Measurements from ENCODE around the gene OSGIN1. TPM values are rescaled to one million over a fixed set of nuclear protein-coding genes. Genes with fewer than 3 reads are reported as not detected.

Gene OSGIN1
- total RNA-seq, 4 donors from 2014 or later = 0.77 to 5.4 (median 1.2) TPM; not detected in 1

- no peak for DNase-seq
- Histone ChIP-seq H3K36me3 (no peaks in the 10 kb centered on the region), H3K4me1 (no peaks in the 10 kb centered on the region), H3K27ac (no peak overlapping the region), H3K4me3 (no peak overlapping the region), H3K27me3 (no peaks in the 10 kb centered on the region), H3K9me3 (no peaks in the 10 kb centered on the region)
- TF ChIP-seq CTCF (IDR thresholded peaks at IDR 0.05) = no peak
- no peak for TF ChIP-seq POLR2A (IDR thresholded peaks at IDR 0.05)
- intact Hi-C loops (cut with DNase I; ENCODE audit: low total_unique reads) = no loop called here
Observed at GRCh38 chr16:84014570-84015327, 61.7 kb downstream of the OSGIN1 start.

GRCh38 chr16:84015399-84015798 lies 62.4 kb downstream of the OSGIN1 start:
- no peaks in the 10 kb centered on the region for H3K27me3 ChIP-seq
- no peak overlapping the region for H3K27ac ChIP-seq
- no peaks in the 10 kb centered on the region for H3K36me3 ChIP-seq
- no peak for DNase-seq
- TF ChIP-seq CTCF (IDR thresholded peaks at IDR 0.05) (no peak), POLR2A (IDR thresholded peaks at IDR 0.05) (no peak)
- H3K4me3 ChIP-seq = no peak overlapping the region
- no peaks in the 10 kb centered on the region for H3K4me1 ChIP-seq
- H3K9me3 ChIP-seq = no peaks in the 10 kb centered on the region
- intact Hi-C loops (cut with DNase I; ENCODE audit: low total_unique reads) = no loop called here

Other genes starting within 250 kb of the OSGIN1 start
- gene HSBP1, start 145.3 kb upstream of the OSGIN1 start, total RNA-seq = 10 to 100 TPM in 3 of 4 donors, 1 to 10 TPM in 1; 6.1 to 70.5 (median 19.9) TPM
- 10 to 100 TPM in 1 of 4 donors, 1 to 10 TPM in 3; 4.5 to 16.6 (median 6.7) TPM for gene MLYCD, start 54.1 kb upstream of the OSGIN1 start, total RNA-seq
- gene NECAB2, start 15.0 kb downstream of the OSGIN1 start, total RNA-seq = 1 to 10 TPM in 2 of 4 donors, not detected in 2; 1.1 to 1.4 TPM
- 1 to 10 TPM in 1 of 4 donors, not detected in 3; 1.3 TPM for gene SLC38A8, start 89.6 kb downstream of the OSGIN1 start, total RNA-seq
- gene MBTPS1, start 163.7 kb downstream of the OSGIN1 start, total RNA-seq = 100 to 1,000 TPM in 3 of 4 donors, 10 to 100 TPM in 1; 63.0 to 162 (median 112) TPM
- 10 to 100 TPM; 10.5 to 46.4 (median 22.3) TPM for gene HSDL1, start 191.9 kb downstream of the OSGIN1 start, total RNA-seq
- 1 to 10 TPM in 3 of 4 donors, under 1 TPM in 1; 0.77 to 8.2 (median 2.7) TPM for gene DNAAF1, start 192.1 kb downstream of the OSGIN1 start, total RNA-seq
- gene TAF1C, start 233.8 kb downstream of the OSGIN1 start, total RNA-seq = 100 to 1,000 TPM in 2 of 4 donors, 10 to 100 TPM in 2; 36.7 to 210 (median 76.3) TPM
- 1 to 10 TPM in 1 of 4 donors, under 1 TPM in 2, not detected in 1; 0.21 to 1.0 (median 0.88) TPM for gene ADAD2, start 237.9 kb downstream of the OSGIN1 start, total RNA-seq